HG03097 (cell line): ENCODE measurements around the gene UBE2A.

Experiments used
- ATAC-seq: cut with Tn5 transposase; IDR thresholded peaks from one replicate; pipeline ENCODE4 v1.9.1; 2021; ENCODE audit not compliant: unreplicated experiment, low FRiP score

Gene UBE2A

GRCh38 chrX:119606280-119607017, 32.1 kb downstream of the UBE2A start, which contains the start of gene NKRF:
NKRF (minus strand) TSS chrX:119606424.
- ATAC-seq, result peak; percentile 68

GRCh38 chrX:119607018-119607389, 32.6 kb downstream of the UBE2A start:
- no peak for ATAC-seq

- no peak for ATAC-seq
Measured at GRCh38 chrX:119614776-119615175, 40.4 kb downstream of the UBE2A start.

GRCh38 chrX:119617517-119618164, 43.3 kb downstream of the UBE2A start:
- peak; percentile 50 for ATAC-seq

- peak; percentile 31 for ATAC-seq
Measured at GRCh38 chrX:119618439-119618838, 44.1 kb downstream of the UBE2A start.

GRCh38 chrX:119622356-119623232, 48.2 kb downstream of the UBE2A start:
- no peak for ATAC-seq

GRCh38 chrX:119624417-119624816, 50.1 kb downstream of the UBE2A start:
- ATAC-seq, result no peak

- ATAC-seq, result no peak
Measured at GRCh38 chrX:119624951-119625668, 50.7 kb downstream of the UBE2A start.

- ATAC-seq, result no peak
Measured at GRCh38 chrX:119625843-119626242, 51.5 kb downstream of the UBE2A start.
